Activated CD4-positive, alpha-beta T cell treated with anti-CD3 and anti-CD28 coated beads, Interleukin-2, Interleukin-6, amounts not matched to agents 100 ng/mL and 50 ng/mL, durations not matched to agents 16 hours and 8 hours (primary cell): ENCODE measurements around the gene MAU2.

Source experiments
- DNase-seq: peaks from one replicate; pipeline ENCODE4 v3.0.0-alpha.2; 2020

Gene MAU2, protein sequence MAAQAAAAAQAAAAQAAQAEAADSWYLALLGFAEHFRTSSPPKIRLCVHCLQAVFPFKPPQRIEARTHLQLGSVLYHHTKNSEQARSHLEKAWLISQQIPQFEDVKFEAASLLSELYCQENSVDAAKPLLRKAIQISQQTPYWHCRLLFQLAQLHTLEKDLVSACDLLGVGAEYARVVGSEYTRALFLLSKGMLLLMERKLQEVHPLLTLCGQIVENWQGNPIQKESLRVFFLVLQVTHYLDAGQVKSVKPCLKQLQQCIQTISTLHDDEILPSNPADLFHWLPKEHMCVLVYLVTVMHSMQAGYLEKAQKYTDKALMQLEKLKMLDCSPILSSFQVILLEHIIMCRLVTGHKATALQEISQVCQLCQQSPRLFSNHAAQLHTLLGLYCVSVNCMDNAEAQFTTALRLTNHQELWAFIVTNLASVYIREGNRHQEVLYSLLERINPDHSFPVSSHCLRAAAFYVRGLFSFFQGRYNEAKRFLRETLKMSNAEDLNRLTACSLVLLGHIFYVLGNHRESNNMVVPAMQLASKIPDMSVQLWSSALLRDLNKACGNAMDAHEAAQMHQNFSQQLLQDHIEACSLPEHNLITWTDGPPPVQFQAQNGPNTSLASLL

DNA sequence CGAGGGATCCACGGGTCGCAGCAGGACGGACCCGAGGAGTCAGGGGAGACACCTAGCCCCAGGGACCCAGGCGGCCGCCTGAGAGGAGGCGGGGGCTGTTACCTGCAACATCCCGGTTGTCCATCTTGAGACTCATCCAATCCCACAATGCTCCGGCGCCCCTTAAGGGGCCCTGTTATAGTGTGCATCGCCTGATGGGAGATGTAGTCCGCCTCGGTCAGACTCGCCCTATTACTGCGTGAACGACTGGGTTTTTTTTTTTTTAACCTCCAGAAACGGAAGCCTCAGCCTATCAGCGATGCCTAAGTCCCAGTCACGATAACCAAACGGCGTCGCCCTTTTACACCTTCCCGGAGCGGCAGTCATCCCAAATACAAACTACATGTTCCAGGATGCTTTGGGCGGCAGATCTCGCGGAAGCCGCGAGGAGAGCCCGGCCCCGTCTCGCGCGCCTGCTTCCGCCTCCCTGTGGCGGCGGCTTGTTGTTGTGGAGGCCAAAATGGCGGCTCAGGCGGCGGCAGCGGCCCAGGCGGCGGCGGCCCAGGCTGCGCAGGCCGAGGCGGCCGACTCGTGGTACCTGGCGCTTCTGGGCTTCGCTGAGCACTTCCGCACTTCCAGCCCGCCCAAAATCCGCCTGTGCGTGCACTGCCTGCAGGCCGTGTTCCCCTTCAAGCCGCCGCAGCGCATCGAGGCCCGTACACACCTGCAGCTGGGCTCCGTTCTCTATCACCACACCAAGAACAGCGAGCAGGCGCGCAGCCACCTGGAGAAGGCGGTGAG, at the start of gene MAU2, which contains the start of gene SUGP1:
MAU2 (plus strand) TSS at position 469 of the 780 bp plus-strand sequence; CDS start at position 500, 31 bp downstream.
SUGP1 (minus strand) TSS at position 149 of the 780 bp plus-strand sequence; CDS start at position 136, 13 bp downstream.
- DNase-seq, result peak; percentile 95

DNA sequence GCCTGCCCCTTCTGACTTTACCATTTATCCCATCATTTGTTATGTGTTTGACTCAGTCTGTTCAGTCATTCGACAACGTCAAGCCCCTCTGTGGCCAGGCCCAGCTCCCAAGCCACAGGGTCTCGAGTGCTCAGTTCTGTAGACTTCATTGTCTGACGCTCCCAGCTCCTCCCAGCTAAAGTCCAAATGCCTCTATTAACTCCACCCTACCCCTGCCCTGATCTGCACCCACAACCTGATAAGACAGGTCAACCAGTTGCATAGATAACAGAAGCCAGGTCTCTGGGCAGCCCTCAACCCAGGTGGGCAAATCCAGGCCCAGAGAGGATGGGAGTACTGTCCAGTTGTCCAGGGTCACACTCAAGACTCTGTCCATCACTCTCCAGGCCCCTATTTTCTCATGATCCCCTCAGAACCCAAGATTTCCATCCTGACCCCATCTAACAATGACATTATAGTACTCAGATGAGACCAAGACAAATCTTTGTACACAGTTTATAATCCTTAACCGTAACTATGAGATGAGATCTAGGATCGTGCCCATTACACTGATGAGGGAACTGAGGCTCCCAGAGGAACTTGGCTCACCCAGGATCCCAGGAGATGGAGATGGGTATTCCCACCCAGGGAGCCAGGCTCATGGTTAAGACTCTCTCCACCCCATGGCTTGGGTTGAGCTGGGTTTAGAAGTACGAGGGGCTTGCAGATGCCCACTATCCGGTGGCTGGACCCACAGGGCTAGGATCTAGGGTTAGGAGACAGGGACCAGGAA, 48.6 kb upstream of the MAU2 start:
- DNase-seq, result no peak

DNA sequence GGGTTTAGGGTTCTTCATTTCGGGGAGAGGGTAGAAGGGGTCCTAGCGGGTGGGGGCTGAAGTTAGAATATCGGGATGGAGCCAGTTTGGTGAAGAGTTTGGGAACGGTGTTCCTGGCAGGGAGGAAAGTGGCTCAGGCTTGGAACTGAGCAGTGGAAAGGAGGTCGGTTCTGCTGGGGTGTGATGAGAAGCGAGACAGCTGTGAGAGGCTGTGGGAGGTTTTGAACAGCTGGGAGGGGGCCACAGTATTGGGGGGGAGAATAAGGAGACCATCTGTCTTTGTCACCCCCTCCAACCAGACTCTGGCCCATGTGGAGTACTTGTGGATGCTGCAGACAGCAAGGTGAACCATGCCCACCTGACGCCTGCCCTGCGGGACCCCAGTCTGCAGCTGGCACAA, 46.5 kb upstream of the MAU2 start:
- no peak for DNase-seq

DNA sequence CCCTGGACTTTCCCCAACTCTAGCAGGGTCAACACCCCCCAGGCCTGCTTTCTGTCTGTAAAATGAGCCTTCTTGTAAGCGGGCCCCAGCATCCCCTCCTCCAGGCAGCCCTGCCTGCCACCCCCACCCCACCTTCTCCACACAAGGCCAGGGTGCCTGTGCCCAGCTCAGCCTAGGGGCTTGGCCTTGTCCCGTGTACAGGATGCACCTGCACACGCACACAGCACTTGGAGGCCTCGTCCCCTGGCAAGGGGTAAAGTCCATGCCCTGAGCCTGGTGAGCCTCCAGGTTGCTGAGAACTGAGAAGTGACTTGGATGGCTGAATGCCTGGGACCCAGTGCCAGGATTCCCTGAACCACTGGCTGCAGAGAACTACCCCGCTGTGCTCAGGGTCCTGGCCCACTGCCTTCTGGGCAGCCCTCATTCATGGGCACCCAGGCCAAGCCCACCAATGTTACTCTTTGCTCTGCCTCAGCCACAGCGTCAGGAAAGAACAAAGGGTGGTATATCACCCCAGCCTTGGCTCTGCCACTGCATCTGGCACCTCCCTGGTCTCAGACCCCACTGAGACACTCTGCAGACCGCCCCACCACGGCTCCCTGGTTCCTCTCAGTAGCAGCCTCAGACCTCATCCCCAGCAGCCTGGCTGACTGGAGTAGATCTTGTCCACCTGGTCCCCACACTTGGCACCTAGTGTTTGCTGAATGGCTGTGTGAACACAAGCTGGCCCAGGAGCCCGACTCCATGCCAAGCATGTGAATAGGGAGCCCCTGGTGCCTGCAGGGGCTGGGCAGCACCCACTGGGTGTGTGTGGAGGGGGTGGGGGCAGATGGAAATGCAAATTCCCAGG, 45.7 kb upstream of the MAU2 start:
- DNase-seq, result no peak

DNA sequence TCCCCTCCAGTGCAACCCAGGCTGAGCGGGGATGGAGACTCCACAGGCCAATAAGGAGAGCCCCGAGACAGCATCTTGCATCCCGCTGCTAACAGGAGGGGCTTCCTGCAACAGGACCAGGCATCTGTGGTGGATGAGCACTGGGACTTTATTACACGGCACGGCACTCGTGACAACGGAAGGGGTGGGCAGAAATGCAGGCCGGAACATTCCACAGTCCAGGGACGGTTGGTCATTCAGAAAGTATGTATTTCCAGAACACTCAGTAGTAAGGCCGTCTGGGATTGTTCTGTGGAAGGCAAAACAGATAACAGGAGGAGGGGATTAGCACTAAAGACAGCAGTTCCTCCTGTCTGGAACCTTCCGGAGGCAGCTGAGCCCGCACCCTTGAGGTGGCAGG, 44.2 kb upstream of the MAU2 start:
- DNase-seq, result no peak

DNA sequence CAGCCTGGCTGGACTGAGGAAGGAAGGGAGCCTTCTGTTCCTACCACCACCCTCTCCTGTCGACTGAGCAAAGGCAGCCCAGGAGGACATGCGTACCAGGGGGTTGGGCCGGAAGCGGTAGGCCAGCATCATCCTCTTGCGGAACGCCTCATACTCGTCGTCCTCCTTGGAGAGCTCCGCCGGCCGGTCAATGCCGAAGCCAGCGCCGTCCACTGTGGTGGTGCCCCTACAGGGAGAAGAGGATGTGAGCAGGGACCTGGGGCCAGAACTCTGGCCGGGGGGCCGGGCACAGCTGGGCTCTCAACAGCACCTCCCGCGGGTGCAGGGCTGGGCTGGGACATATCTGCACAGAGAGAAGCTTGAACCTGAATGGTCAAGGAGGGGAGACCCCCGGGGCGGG, 43.8 kb upstream of the MAU2 start:
- DNase-seq, result no peak

DNA sequence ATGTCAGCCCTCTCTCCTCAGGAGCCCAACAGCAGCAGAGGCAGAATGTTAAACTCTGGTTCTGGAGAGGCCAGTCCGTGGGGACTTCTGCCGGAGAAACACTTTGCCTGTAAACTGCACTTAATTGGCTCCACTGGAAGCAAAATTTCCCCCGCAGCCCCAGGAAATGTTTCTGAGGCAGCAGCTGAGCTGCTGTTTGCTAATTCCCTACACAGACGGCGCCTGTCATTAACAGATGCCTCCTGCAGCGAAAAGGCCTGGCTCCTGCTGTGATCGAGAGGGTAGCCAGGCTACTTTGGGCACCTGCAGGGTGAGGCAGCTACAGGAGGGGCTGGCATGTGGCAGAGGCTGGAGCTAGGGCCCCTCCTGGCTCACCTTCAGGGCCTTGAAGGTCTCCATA, 42.3 kb upstream of the MAU2 start:
- DNase-seq, result no peak

DNA sequence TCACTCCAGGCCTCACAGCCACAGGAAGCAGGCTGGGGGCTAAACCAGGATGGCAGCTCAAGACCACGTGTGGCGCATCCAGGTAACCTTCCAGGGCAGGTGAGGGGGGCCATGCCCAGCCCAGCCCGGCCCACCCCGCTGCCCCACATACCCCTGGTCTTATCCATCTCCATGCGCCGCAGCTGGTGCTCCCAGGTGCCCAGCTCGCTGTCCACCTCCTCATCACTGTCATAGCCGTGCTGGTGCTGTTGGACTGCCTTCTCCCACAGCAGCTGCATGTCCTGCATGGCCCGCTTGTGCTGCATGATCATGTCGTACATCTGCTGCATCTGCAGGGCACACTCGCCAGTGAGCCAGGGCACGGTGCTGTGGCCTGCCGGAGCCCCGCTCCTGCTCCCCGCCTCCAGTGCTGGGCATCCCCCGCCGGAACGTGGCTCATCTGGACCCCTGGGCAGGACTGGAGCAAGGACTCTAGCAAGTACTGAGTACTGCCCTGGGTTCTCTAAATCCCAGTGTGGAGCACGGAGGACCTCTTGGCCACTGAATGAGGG, 41.5 kb upstream of the MAU2 start:
- no peak for DNase-seq

DNA sequence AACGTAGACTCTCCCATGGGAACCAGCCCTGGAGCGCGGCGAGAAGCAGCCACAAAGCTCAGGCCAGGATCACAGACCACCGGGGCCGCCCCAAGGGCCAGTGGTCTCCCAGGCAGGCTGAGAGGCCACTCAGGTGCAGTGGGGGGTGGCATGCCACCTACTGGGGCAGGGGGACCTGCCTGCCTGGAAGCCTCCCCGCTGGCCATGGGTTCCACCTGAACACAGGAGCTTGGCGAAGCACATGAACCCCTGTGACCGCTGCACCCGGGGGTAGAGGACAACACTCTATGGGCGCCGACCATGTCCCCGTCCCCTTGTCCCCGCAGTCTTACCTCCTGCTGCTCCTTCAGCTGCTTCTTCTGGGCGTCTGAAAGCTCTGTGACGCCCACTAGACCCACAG, 40.8 kb upstream of the MAU2 start:
- DNase-seq, result no peak

DNA sequence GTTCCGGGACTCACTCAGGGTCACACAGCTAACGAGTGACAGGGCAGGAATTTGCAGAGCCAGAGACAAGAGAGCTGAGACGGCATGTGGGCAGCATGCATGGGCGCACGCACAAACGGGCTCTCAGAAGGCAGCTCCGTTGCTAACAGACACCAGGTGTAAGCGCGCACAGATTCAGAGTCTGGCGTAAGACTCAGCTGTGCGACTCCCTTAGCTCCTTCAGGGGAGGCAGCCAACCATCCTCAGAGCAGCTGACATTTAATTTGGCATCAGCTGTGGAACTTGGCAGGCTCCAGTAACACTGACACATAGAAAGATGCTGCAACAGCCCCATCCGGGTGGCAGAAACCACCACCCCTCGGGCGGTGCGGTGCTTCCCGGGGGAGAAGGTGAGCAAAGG, 40.1 kb upstream of the MAU2 start:
- DNase-seq, result no peak

DNA sequence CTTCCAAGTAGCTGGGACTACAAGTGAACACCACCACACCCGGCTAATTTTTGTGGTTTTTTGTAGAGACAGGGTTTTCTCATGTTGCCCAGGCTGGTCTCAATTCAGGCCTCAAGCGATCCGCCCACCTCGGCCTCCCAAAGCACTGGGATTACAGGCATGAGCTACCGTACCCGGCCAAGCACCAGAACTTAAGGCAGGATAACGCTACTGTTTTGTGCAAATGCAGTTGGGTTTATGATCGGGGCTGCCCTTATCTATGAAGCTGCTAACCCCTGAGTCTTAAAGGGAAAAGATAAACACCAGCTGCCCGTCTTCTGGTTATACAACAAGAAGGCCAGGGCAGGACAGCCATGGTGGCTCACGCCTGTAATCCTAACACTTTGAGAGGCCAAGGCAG, 34.9 kb upstream of the MAU2 start:
- DNase-seq, result no peak

DNA sequence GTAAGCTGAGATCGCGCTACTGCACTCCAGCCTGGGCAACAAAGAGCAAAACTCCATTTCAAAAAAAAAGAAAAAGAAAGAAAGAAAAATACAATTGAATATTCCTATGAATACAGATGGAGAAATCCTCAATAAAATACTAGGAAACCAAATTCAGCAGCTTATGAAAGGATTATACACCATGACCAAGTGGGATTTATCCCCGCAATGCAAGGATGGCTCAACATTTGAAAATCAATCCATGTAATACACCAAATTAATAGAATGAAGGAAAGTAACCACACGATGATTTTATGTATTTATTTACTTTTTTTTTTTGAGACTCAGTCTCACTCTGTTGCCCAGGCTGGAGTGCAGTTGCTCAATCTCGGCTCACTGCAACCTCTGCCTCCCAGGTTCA, 28.0 kb upstream of the MAU2 start:
- DNase-seq, result no peak

DNA sequence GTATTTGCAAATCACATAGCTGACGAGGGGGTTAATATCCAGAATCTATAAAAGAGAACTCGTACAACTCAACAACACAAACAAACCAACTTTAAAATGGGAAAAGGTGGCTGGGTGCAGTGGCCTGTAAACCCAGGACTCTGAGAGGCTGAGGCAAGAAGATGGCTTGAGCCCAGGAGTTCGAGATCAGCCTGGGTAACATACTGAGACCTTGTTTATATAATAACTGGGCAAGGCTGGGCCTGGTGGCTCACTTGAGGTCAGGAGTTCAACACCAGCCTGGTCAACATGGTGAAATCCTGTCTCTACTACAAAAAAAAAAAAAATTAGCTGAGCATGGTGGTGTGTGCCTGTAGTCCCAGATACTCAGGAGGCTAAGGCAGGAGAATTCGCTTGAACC, 25.7 kb upstream of the MAU2 start:
- DNase-seq, result no peak

DNA sequence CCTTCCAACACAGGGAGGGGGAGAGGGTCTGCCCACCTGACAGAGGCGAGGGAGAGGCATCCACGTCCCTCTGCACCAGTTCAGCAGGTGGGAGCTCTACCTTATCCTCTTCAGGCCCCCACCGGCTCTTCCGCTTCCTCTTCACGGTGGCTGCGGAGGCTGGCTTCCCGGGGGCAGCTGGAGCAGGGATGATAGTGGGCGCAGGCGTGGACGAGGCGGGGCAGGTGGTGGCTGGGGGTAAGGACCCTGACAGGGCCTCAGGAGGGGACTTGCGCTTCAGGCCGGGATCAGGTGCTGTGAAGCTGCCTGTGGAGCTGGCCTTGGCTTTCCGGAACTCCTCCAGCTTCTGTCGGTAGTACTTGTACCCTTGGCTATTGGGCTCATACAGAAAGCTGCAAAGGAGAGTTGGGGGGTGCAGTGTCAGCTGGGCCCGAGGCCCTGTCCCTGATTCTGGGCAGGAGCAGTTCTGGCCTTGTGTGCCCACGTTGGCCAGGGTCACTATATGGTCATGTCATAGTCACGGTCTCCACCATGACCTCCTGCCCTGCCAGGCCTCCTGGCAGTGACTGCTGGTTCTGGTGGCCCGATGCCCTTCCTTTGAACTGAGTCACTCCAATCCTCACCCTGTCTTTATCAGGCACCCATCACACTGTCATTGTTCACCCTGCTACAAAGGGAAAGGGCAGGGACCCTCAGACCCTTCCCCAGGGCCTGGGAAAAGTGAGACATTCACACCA, 23.5 kb upstream of the MAU2 start:
- no peak for DNase-seq

DNA sequence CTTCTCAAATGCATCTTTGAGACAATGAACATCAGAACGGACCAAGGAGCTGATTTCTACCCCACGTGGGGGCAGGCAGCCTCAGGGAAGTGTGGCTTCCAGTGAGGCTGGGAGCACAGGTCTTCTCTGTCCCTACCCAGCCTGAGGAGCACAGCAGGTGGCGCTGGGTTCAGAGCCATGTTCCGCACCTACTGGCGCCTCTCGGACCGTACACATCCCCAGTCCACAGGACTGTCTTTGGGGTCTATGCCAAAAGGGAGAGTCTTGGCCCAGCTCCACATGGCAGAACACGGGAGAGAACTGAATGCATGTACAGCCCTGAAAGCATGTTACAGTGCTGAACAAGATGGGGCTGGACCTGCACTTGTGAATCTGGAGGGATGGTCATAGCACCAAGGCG, 22.9 kb upstream of the MAU2 start:
- DNase-seq, result no peak

DNA sequence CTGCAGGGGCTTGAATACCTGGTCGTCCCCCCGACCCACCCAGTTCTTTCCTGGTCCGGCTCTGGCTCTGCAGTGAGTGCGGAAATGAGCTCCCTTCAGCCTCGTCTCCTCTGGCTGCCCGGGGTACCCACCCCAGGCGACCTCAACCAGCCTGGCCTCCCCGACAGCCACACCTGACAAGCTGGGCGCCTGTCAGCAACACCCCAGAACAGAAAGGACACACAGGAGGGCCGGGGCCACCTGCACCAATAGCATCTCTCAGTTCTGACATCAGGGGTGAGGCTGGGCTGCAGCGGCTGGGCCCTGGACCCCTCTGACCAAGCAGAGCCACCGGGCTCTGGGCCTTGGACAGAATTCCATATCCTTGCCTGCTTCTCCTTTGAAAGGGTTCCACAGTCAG, 20.0 kb upstream of the MAU2 start:
- DNase-seq, result no peak

DNA sequence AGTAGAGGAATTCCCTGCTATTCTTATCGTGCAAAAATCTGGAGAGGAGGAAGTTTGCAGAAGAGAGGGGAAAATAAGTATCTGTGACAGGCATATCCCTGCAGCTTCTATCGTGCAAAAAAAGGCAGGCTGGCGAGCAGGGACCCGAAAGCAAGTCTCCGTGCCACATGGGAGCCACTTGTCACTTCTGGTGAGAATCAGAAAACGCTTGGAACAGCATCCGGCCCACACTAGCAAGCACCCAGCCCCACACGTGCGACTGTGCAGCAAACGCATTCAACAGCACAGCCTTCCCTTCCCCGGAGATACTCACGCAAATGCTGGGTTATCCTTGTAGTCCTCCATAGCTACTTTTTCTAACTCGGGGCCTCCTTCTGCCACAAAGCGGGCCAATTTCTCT, 17.2 kb upstream of the MAU2 start:
- no peak for DNase-seq

DNA sequence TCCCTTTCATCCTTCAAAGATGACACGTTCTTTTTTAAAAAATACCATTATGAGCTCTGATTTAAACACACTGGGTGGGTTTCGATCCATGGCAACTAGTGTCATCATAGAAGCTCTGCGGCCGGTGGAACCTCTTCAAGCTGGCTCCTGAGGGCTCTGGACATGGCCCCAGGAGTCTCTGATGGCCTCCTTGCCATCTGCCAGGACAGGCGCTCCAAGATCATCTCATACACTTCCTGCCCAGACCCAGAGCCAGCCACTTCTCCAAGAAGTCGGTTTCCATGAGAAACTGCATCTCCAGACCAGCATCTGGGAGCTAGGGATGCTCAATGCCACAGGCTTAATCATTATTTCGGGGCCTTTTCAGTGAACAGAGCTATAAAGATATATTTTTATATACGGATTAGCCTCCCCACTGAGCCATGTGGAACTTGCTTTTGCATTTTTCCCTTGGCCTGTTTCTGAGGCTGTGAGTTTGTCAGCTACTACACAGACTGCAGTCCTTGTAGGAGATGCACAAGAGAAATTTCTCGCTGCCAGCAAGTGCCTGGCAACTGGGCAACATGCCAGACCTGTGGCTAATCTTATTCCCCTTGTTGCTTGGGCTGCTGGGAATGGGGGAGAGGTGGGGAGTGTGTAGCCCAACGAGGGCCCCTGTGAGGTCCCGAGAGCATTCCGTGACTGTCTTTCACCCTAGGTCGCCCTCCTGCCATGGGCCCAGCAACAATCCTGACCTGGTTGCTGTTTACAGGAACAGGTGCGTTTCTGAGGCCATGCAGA, 16.3 kb upstream of the MAU2 start:
- no peak for DNase-seq

DNA sequence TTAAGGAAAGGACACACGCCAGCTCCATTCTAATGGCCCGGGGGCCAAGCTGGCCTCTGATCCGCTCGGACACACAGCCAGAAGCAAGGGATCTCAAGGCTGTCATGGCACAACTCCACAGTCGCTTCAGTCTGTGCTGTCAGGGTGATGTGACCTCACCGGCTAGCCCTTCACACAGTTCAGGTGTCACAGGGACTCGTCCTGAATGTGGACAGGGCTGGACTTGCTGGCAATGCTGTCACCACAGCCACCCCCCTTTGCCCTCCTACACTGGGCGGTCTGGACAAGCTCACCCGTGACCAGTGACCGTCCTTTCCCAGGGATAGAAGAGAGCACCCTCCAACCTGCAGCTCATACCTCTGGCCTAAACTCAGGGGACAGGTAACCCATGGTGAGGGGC, 15.6 kb upstream of the MAU2 start:
- no peak for DNase-seq

DNA sequence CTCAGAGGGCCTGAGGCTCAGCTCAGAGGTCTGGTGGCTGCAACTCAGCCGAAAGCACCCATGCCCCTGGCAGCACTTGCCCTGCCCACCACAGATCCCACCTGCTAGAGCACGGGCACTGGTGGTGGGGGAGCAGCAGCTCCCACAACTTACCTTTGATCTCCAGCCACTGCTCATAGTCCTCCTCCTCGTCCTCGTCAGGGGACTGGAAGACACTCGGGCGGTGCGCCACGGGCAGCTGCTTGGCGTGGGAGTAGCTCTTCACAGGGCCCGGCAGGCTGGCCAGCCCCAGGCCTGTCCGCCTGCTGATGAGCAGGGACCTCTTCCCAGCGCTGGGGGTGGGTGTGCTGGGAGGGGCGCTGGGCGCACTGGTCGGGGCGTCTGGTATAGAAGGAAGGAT, 14.9 kb upstream of the MAU2 start:
- no peak for DNase-seq
